ENCODE results near the gene IL17RB. TPM values are rescaled to one million over a fixed set of nuclear protein-coding genes. Genes with fewer than 3 reads are reported as not detected.
A peak's percentile ranks its signal among the peaks of the same experiment; 100 is the strongest.

Gene IL17RB
- total and polyA plus RNA-seq, 4 donors = 0.88 to 7.4 (median 4.4) TPM

DNA sequence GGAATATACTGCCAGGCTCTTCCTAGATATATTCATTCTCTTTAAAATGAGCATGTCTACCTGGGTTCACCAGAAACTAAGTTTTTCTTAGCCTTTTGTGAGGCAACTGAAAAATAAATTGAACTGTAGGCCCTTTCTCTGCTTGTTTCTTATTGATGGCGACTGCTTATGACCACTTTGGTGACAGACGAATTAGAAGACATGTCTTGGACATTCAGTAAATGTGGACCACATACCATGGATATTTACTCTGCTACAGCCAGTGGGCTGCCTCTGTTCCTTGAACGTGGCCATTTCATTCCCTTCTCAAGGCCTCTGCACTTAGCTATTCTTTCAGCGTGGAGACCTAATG lies 45.9 kb downstream of the IL17RB start:
- ATAC-seq (ENCODE audit: insufficient read depth, low FRiP score) = no peak
- 62 to 68% methylated on average over 4 of the region's 4 CpGs for WGBS, 2 donors
- H3K9ac ChIP-seq (ENCODE audit: insufficient read depth in 1 of 2, low read length in 2 of 2) = peak overlapping the region in 1 of 2 donors; percentile 90

DNA sequence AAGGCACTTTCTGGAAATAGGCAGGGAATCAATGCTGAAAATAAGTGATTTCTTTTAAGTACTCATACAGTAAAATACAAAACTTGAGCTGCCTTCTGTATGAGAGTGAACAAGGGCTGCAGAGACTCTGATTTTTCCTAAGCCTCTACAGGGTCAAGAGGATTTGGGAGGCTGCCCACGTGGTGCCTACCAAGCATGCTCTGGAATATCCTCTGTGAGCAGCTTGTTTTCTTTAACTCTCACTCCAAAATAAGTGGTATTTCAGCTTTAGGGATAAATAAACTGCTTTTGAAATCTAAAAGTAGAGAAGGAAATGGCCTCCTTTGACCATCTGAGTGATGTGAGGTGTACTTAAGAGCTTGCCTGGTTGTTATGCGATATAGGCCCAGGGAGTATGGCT lies 53.4 kb downstream of the IL17RB start:
- DNase-seq (peak in 2 of 3 donors; percentile 40 to 60), ATAC-seq (ENCODE audit: insufficient read depth, low FRiP score) (no peak)
- Histone ChIP-seq H3K4me1 (ENCODE audit: control insufficient read depth in 5 of 5, insufficient read depth in 5 of 5, low read length in 5 of 5) (peaks cover 0 to 5% (median 0%) of the 10 kb centered on the region in 5 donors), H3K27ac (ENCODE audit: low read depth in 1 of 2, low read length in 1 of 2) (no peak overlapping the region), H3K4me3 (no peak overlapping the region), H3K36me3 (ENCODE audit: control insufficient read depth in 4 of 4, insufficient read depth in 4 of 4, low read length in 4 of 4) (no peaks in the 10 kb centered on the region), H3K27me3 (ENCODE audit: control insufficient read depth in 3 of 3, insufficient read depth in 3 of 3, low read length in 2 of 3) (peaks cover 0 to 16% (median 13%) of the 10 kb centered on the region in 3 donors), H3K9me3 (ENCODE audit: control insufficient read depth in 4 of 4, insufficient read depth in 3 of 4, low read length in 3 of 4) (peaks cover 0 to 2% (median 0%) of the 10 kb centered on the region in 4 donors), H3K9ac (ENCODE audit: insufficient read depth in 1 of 2, low read length in 2 of 2) (no peak overlapping the region)
- TF ChIP-seq, protein P1, sequence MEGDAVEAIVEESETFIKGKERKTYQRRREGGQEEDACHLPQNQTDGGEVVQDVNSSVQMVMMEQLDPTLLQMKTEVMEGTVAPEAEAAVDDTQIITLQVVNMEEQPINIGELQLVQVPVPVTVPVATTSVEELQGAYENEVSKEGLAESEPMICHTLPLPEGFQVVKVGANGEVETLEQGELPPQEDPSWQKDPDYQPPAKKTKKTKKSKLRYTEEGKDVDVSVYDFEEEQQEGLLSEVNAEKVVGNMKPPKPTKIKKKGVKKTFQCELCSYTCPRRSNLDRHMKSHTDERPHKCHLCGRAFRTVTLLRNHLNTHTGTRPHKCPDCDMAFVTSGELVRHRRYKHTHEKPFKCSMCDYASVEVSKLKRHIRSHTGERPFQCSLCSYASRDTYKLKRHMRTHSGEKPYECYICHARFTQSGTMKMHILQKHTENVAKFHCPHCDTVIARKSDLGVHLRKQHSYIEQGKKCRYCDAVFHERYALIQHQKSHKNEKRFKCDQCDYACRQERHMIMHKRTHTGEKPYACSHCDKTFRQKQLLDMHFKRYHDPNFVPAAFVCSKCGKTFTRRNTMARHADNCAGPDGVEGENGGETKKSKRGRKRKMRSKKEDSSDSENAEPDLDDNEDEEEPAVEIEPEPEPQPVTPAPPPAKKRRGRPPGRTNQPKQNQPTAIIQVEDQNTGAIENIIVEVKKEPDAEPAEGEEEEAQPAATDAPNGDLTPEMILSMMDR (IDR thresholded peaks at IDR 0.05; ENCODE audit: control extremely low read depth, extremely low read depth) = no peak
- 38 to 77% methylated on average over 2 of the region's 2 CpGs for WGBS, 2 donors

More for the DNA sequence above, 45.9 kb downstream of the IL17RB start:
- TF ChIP-seq, protein P1 (IDR thresholded peaks at IDR 0.05; ENCODE audit: control extremely low read depth, extremely low read depth) = no peak
- Histone ChIP-seq H3K27ac (ENCODE audit: low read depth in 1 of 2, low read length in 1 of 2) (peak overlapping the region; percentile 80 to 91), H3K36me3 (ENCODE audit: control insufficient read depth in 4 of 4, insufficient read depth in 4 of 4, low read length in 4 of 4) (peaks cover 0 to 6% (median 3%) of the 10 kb centered on the region in 4 donors), H3K9me3 (ENCODE audit: control insufficient read depth in 4 of 4, insufficient read depth in 3 of 4, low read length in 3 of 4) (no peaks in the 10 kb centered on the region), H3K4me1 (ENCODE audit: control insufficient read depth in 5 of 5, insufficient read depth in 5 of 5, low read length in 5 of 5) (peaks cover 0 to 18% (median 4%) of the 10 kb centered on the region in 5 donors), H3K4me3 (peak overlapping the region; percentile 28), H3K27me3 (ENCODE audit: control insufficient read depth in 3 of 3, insufficient read depth in 3 of 3, low read length in 2 of 3) (peaks cover 0 to 24% (median 19%) of the 10 kb centered on the region in 3 donors)
- DNase-seq = peak in 1 of 3 donors; percentile 14

DNA sequence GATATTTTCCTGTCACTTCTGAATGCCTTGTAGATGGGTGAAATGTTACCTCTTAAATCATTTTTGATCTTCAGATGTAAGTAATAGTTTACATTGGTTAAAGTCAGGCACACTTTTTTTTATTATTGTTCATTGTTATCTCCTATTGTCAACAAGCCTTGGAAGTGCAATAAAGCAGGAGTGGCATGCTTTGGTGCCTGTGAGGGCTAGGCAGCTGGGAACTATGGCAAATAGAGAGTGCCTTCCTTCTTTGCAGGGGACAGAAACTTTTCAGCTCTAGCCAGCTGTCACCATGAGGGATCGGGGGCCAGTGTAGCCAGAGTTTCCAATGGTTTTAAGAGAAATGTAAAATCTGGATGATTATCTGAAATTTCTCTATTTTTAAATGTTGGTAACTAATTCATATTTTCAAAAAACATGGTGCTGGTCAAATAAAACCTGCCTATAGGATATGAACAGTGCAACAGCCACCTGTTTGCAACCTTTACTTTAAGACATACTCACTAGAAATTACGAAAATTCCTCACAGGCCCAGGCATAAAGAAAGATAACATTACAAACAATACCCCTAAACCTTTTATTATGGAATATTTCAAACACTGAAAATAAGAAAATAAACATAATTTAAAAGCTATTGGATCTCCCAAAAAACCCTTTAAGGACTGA lies 54.4 kb downstream of the IL17RB start:
- Histone ChIP-seq H3K4me3 (no peak overlapping the region), H3K27me3 (ENCODE audit: control insufficient read depth in 3 of 3, insufficient read depth in 3 of 3, low read length in 2 of 3) (peaks cover 0 to 12% (median 8%) of the 10 kb centered on the region in 3 donors), H3K36me3 (ENCODE audit: control insufficient read depth in 4 of 4, insufficient read depth in 4 of 4, low read length in 4 of 4) (no peaks in the 10 kb centered on the region), H3K4me1 (ENCODE audit: control insufficient read depth in 5 of 5, insufficient read depth in 5 of 5, low read length in 5 of 5) (peaks cover 0 to 5% (median 0%) of the 10 kb centered on the region in 5 donors), H3K9me3 (ENCODE audit: control insufficient read depth in 4 of 4, insufficient read depth in 3 of 4, low read length in 3 of 4) (peaks cover 0 to 2% (median 0%) of the 10 kb centered on the region in 4 donors), H3K9ac (ENCODE audit: insufficient read depth in 1 of 2, low read length in 2 of 2) (no peak overlapping the region), H3K27ac (ENCODE audit: low read depth in 1 of 2, low read length in 1 of 2) (no peak overlapping the region)
- TF ChIP-seq, protein P1 (IDR thresholded peaks at IDR 0.05; ENCODE audit: control extremely low read depth, extremely low read depth) = no peak
- WGBS, 2 donors = 91 to 92% methylated on average over 2 of the region's 2 CpGs
- ATAC-seq (ENCODE audit: insufficient read depth, low FRiP score) = no peak
- no peak for DNase-seq
